Measurements from ENCODE around the gene ATXN2.

DNA sequence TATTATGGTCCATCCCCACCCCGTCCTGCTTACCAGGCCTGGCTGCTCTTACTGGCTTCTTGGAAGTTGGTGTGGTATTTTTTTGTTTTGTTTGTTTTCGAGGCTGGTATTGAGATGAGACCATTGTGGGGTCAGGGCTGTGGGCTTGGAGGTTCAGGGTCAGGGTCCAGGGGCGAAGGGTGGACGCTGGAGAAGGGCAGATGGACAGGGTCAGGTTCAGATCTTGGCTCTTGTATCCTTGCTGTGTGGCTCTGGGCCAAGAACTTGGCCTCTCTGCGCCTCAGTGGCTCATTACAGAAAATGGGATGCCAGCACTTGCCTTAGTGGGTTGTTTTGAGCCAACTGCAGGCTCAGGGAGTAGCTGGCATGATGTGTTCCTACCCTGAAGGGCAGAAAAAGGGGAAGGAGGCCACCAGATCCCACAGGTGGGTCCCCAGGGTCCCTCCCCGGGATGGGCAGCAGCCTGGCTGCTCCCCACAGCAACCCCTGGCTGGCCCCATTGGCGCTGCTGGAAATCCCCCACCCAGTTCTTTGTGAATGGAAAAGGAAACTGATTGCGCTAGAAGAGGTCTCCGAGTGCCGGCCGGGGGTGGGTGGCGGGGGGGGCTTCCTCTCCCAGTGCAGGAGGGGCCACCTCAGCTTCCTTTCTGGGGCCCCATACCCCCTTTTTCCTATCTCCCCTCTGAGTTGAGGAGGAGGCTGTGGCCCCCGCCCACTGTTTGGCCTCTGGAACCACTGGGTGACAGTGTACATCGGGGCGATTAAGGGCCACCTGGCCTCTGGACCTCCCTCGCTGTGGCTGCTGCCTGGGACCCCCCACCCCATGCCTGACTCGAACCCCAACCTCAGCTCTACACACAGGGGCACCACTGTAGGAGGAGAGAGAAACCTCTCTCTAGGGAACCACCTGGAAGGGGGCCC, 168.4 kb downstream of the ATXN2 start:
- no peak for TF ChIP-seq POLR2A (IDR thresholded peaks at IDR 0.05)
- TF ChIP-seq, protein P1, sequence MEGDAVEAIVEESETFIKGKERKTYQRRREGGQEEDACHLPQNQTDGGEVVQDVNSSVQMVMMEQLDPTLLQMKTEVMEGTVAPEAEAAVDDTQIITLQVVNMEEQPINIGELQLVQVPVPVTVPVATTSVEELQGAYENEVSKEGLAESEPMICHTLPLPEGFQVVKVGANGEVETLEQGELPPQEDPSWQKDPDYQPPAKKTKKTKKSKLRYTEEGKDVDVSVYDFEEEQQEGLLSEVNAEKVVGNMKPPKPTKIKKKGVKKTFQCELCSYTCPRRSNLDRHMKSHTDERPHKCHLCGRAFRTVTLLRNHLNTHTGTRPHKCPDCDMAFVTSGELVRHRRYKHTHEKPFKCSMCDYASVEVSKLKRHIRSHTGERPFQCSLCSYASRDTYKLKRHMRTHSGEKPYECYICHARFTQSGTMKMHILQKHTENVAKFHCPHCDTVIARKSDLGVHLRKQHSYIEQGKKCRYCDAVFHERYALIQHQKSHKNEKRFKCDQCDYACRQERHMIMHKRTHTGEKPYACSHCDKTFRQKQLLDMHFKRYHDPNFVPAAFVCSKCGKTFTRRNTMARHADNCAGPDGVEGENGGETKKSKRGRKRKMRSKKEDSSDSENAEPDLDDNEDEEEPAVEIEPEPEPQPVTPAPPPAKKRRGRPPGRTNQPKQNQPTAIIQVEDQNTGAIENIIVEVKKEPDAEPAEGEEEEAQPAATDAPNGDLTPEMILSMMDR (IDR thresholded peaks at IDR 0.05): no peak

All from body of pancreas (tissue), 4 donors.